ENCODE data around the gene VAT1L. TPM values are rescaled to one million over a fixed set of nuclear protein-coding genes. Genes with fewer than 3 reads are reported as not detected.

Gene VAT1L
- total RNA-seq, 1 experiment from 2014 or later: 19.1 TPM

DNA sequence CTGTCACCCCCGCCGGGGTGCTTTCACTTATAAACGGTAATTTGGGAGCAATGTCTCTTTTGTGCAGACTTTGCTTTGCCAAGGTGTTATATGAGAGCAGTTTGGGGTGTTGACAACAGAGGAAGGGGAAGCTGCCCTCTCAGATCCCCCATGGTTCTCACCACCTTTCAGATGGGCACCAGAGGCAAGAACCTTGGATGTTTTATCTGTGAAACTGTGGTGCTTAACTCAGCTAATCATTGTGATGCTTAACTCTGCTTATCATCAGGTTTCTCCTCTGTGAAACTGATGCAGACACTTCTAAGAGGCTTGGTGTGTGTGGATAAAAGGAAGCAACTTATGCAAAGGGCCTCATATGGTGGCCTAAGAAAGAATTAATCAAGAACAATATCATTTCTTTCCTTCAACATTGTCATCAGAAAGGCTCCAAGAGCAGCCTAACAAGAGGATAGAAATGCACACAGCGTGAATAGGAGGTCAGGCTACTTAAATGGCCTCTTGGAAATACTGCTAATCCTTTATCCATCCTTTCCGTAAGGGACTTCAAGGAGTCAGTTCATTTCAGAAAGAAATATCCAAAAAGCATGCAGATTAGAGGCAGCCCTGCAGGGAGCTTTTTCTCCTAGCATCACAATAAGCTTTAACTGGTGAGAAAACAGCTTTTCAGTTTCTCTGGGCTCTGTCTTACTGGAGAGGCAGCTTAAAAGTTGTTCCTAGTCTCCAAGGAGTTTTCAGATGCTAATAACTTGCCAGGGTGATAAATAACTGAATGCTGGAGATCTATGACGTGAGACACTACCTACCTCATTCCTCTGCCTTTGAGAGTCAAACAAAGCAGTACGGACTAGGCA lies 178.9 kb downstream of the VAT1L start:
- Mint-ChIP-seq H3K4me1 (peaks cover 90% of the 10 kb centered on the region), H3K4me3 (0 out of 2 replicates have a peak overlapping the region, but pooled peaks have one; percentile 26), H3K27ac (peak overlapping the region; percentile 99), H3K9me3 (peaks cover 7% of the 10 kb centered on the region; the same call in 1 of the 2 replicates), H3K27me3 (ENCODE audit: low read depth) (peaks cover 36% of the 10 kb centered on the region), H3K36me3 (no peaks in the 10 kb centered on the region)
- ATAC-seq (peak; percentile 59), DNase-seq (ENCODE audit: low spot score) (peak; percentile 23)
- CTCF ChIA-PET: interaction anchor here (0.6 to 6.5 kb wide), 16 partner anchors 9 to 307 kb away, joined by 3 to 68 read pairs (median 4); partner anchors contain the start of gene WWOX
- POLR2A ChIA-PET: interaction anchor here (0.7 to 1.6 kb wide), 3 partner anchors 16 to 178 kb away, joined by 3 to 4 read pairs (median 4); no protein-coding TSS in a partner anchor
- TF ChIP-seq EMX1 (CRISPR knock-in tag; IDR thresholded peaks at IDR 0.05): no peak
- TF ChIP-seq NFATC4 (CRISPR knock-in tag; IDR thresholded peaks at IDR 0.05): no peak
- TF ChIP-seq ZNF121 (CRISPR knock-in tag; IDR thresholded peaks at IDR 0.05): no peak
- TF ChIP-seq, protein P1, sequence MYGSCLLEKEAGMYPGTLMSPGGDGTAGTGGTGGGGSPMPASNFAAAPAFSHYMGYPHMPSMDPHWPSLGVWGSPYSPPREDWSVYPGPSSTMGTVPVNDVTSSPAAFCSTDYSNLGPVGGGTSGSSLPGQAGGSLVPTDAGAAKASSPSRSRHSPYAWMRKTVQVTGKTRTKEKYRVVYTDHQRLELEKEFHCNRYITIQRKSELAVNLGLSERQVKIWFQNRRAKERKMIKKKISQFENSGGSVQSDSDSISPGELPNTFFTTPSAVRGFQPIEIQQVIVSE (CRISPR knock-in tag; IDR thresholded peaks at IDR 0.05; ENCODE audit: borderline replicate concordance): no peak
- TF ChIP-seq, protein P2, sequence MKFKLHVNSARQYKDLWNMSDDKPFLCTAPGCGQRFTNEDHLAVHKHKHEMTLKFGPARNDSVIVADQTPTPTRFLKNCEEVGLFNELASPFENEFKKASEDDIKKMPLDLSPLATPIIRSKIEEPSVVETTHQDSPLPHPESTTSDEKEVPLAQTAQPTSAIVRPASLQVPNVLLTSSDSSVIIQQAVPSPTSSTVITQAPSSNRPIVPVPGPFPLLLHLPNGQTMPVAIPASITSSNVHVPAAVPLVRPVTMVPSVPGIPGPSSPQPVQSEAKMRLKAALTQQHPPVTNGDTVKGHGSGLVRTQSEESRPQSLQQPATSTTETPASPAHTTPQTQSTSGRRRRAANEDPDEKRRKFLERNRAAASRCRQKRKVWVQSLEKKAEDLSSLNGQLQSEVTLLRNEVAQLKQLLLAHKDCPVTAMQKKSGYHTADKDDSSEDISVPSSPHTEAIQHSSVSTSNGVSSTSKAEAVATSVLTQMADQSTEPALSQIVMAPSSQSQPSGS (CRISPR knock-in tag; IDR thresholded peaks at IDR 0.05; ENCODE audit: borderline replicate concordance, low read depth): no peak
- TF ChIP-seq ETV6 (CRISPR knock-in tag; IDR thresholded peaks at IDR 0.05): peak; percentile 48; the same call in 1 of the 2 replicates
- TF ChIP-seq FOXJ3 (CRISPR knock-in tag; IDR thresholded peaks at IDR 0.05; ENCODE audit: borderline replicate concordance): no peak
- TF ChIP-seq OVOL2 (CRISPR knock-in tag; IDR thresholded peaks at IDR 0.05; ENCODE audit: borderline replicate concordance): no peak
- TF ChIP-seq ZNF423 (CRISPR knock-in tag; IDR thresholded peaks at IDR 0.05): peak; percentile 57; the same call in 1 of the 2 replicates
- TF ChIP-seq CREM (CRISPR knock-in tag; IDR thresholded peaks at IDR 0.05): 0 out of 2 replicates have a peak, but pooled peaks have one; percentile 33
- TF ChIP-seq TEAD4 (CRISPR knock-in tag; IDR thresholded peaks at IDR 0.05): no peak
- TF ChIP-seq, protein P3, sequence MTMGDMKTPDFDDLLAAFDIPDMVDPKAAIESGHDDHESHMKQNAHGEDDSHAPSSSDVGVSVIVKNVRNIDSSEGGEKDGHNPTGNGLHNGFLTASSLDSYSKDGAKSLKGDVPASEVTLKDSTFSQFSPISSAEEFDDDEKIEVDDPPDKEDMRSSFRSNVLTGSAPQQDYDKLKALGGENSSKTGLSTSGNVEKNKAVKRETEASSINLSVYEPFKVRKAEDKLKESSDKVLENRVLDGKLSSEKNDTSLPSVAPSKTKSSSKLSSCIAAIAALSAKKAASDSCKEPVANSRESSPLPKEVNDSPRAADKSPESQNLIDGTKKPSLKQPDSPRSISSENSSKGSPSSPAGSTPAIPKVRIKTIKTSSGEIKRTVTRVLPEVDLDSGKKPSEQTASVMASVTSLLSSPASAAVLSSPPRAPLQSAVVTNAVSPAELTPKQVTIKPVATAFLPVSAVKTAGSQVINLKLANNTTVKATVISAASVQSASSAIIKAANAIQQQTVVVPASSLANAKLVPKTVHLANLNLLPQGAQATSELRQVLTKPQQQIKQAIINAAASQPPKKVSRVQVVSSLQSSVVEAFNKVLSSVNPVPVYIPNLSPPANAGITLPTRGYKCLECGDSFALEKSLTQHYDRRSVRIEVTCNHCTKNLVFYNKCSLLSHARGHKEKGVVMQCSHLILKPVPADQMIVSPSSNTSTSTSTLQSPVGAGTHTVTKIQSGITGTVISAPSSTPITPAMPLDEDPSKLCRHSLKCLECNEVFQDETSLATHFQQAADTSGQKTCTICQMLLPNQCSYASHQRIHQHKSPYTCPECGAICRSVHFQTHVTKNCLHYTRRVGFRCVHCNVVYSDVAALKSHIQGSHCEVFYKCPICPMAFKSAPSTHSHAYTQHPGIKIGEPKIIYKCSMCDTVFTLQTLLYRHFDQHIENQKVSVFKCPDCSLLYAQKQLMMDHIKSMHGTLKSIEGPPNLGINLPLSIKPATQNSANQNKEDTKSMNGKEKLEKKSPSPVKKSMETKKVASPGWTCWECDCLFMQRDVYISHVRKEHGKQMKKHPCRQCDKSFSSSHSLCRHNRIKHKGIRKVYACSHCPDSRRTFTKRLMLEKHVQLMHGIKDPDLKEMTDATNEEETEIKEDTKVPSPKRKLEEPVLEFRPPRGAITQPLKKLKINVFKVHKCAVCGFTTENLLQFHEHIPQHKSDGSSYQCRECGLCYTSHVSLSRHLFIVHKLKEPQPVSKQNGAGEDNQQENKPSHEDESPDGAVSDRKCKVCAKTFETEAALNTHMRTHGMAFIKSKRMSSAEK (CRISPR knock-in tag; IDR thresholded peaks at IDR 0.05; ENCODE audit: borderline replicate concordance): no peak
- TF ChIP-seq IRF2 (CRISPR knock-in tag; IDR thresholded peaks at IDR 0.05; ENCODE audit: borderline replicate concordance, low read depth): no peak
- no peak for TF ChIP-seq RORB (CRISPR knock-in tag; IDR thresholded peaks at IDR 0.05)
- TF ChIP-seq GABPB1 (CRISPR knock-in tag; IDR thresholded peaks at IDR 0.05): no peak
- TF ChIP-seq HMGA2 (CRISPR knock-in tag; IDR thresholded peaks at IDR 0.05): no peak
- no peak for TF ChIP-seq NR2C2 (CRISPR knock-in tag; IDR thresholded peaks at IDR 0.05)
- TF ChIP-seq ELF4 (CRISPR knock-in tag; IDR thresholded peaks at IDR 0.05; ENCODE audit: low read depth): no peak
- no peak for TF ChIP-seq KAT7 (CRISPR knock-in tag; IDR thresholded peaks at IDR 0.05; ENCODE audit: borderline replicate concordance)
- TF ChIP-seq, protein P4, sequence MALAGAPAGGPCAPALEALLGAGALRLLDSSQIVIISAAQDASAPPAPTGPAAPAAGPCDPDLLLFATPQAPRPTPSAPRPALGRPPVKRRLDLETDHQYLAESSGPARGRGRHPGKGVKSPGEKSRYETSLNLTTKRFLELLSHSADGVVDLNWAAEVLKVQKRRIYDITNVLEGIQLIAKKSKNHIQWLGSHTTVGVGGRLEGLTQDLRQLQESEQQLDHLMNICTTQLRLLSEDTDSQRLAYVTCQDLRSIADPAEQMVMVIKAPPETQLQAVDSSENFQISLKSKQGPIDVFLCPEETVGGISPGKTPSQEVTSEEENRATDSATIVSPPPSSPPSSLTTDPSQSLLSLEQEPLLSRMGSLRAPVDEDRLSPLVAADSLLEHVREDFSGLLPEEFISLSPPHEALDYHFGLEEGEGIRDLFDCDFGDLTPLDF (CRISPR knock-in tag; IDR thresholded peaks at IDR 0.05): no peak
- TF ChIP-seq, protein P5, sequence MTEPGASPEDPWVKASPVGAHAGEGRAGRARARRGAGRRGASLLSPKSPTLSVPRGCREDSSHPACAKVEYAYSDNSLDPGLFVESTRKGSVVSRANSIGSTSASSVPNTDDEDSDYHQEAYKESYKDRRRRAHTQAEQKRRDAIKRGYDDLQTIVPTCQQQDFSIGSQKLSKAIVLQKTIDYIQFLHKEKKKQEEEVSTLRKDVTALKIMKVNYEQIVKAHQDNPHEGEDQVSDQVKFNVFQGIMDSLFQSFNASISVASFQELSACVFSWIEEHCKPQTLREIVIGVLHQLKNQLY (CRISPR knock-in tag; IDR thresholded peaks at IDR 0.05): no peak
- TF ChIP-seq, protein P6, sequence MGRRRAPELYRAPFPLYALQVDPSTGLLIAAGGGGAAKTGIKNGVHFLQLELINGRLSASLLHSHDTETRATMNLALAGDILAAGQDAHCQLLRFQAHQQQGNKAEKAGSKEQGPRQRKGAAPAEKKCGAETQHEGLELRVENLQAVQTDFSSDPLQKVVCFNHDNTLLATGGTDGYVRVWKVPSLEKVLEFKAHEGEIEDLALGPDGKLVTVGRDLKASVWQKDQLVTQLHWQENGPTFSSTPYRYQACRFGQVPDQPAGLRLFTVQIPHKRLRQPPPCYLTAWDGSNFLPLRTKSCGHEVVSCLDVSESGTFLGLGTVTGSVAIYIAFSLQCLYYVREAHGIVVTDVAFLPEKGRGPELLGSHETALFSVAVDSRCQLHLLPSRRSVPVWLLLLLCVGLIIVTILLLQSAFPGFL (CRISPR knock-in tag; IDR thresholded peaks at IDR 0.05; ENCODE audit: borderline replicate concordance): no peak
- TF ChIP-seq FOXP1 (CRISPR knock-in tag; IDR thresholded peaks at IDR 0.05; ENCODE audit: borderline replicate concordance): no peak
- TF ChIP-seq, protein P7, sequence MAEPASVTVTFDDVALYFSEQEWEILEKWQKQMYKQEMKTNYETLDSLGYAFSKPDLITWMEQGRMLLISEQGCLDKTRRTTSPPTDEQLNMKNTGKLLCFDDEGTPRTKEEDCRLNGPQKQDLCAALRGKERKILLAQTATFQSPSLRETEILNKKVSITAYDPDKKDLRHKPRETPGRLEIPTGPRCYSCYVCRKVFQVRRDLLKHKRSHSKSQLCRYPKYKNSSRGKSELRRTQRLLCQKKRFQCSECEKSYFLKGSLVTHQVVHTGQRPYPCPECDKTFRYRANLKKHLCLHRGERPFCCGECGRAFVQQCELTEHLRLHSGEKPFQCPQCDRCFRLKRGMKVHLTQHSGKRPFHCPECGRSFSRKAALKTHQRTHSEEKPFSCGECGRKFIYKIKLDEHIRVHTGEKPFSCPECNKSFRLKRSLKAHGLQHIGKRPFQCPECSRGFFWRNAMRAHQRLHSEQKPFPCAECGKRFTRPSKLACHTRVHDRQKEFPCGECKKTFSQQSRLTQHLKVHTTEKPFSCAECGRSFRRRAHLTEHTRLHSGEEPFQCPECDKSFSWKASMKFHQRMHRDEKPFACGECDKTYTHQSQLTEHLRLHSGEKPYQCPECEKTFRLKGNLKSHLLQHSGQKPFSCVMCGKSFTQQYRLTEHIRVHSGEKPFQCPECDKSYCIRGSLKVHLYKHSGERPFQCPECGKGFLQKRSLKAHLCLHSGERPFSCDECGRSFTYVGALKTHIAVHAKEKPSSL (CRISPR knock-in tag; conservative IDR thresholded peaks at IDR 0.05): no peak
- TF ChIP-seq ATF1 (CRISPR knock-in tag; IDR thresholded peaks at IDR 0.05): no peak
